ENCODE measurements around the gene MT1M. TPM values are rescaled to one million over a fixed set of nuclear protein-coding genes. Genes with fewer than 3 reads are reported as not detected.

Gene MT1M
- total and polyA plus RNA-seq, 2 of the 8 experiments (the other 6 are each of a cell fraction or from before 2014, with no cell fraction given): 2.1 TPM; not detected in 1

DNA sequence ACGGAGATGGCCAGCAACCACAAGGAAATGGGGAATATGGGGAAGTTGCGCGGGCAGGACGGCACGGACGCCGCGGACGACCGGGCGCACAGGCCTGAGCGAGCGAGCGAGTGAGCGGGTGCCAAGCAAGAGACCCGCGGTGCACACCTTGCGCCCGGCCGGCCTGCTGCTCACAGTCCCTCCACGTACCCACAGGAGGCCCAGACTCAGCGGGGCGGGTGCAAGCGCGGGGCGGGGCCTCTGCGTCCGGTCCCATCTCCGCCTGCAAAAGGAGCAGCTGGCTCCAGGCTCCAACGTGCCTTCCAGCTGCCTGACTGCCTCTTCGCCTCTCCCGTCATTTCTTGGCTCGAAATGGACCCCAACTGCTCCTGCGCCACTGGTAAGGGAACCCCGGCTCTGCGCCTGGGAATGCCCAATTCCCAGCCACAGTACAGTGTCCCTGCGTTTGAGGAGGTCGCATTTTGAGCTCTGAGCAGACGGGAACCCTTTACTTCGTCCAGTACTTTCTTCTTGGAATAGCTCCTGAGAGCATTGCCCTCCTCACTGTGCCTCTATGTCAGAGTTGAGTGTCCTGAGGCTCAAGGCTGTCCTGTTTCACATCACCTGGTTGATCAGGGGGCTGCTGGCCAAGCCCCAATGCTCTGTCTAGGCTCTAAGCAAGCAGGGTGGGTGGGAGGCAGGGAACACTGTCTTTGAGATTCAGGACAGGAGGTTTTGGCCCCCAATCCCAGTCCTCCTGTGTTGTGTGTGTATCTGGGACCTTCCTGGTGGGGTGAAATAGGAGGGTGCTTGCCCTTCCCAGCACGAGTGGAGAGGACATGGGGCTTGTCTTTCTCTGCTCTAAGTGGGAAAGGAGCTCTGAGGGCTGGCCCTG, 15.0 kb upstream of the MT1M start (continued):
- TF ChIP-seq NRF1 (IDR thresholded peaks at IDR 0.05; ENCODE audit: low read depth, low read length) (no peak), JUN (IDR thresholded peaks at IDR 0.05; ENCODE audit: low read depth, low read length) (no peak), RAD21 (IDR thresholded peaks at IDR 0.05 in 1 of 2, conservative IDR thresholded peaks at IDR 0.05 in 1 of 2; ENCODE audit: low read depth in 2 of 2, low read length in 2 of 2) (no peak)

All from H1 (cell line).